Mammary epithelial cell (primary cell): Measurements from ENCODE around the gene SRD5A1.

ENCODE experiments used
- CTCF ChIP-seq, 2 donors: IDR thresholded peaks in 1 of 2; conservative IDR thresholded peaks in 1 of 2; 2 replicates each; pipeline ENCODE4 v1.5.1; 2011 to 2012; ENCODE audit warnings: inconsistent platforms in 2 of 2, low read length in 2 of 2, mild to moderate bottlenecking in 2 of 2, control low read depth in 1 of 2, low read depth in 1 of 2; ENCODE audit not compliant: insufficient read depth in 1 of 2; ENCODE audit errors: extremely low read depth in 1 of 2
- EZH2 ChIP-seq: IDR thresholded peaks from 2 replicates; pipeline ENCODE4 v1.6.1; 2012; ENCODE audit warnings: low read length, inconsistent platforms, borderline replicate concordance

GRCh38 chr5:6715271-6715670 is 82.0 kb downstream of the SRD5A1 start:
- TF ChIP-seq CTCF (conservative IDR thresholded peaks at IDR 0.05 in 1 of 2, IDR thresholded peaks at IDR 0.05 in 1 of 2; ENCODE audit: extremely low read depth in 1 of 2, insufficient read depth in 1 of 2, low read depth in 1 of 2, low read length in 2 of 2): no peak
- TF ChIP-seq EZH2: no peak
